Measurements from ENCODE around the gene SMTN.
A peak's percentile ranks its signal among the peaks of the same experiment; 100 is the strongest.
"Not testable (repeated sequence)": the region's sequence is repeated elsewhere in the genome, so short reads cannot be mapped to it uniquely, and the experiment has no call there.

The SMTN gene

DNA sequence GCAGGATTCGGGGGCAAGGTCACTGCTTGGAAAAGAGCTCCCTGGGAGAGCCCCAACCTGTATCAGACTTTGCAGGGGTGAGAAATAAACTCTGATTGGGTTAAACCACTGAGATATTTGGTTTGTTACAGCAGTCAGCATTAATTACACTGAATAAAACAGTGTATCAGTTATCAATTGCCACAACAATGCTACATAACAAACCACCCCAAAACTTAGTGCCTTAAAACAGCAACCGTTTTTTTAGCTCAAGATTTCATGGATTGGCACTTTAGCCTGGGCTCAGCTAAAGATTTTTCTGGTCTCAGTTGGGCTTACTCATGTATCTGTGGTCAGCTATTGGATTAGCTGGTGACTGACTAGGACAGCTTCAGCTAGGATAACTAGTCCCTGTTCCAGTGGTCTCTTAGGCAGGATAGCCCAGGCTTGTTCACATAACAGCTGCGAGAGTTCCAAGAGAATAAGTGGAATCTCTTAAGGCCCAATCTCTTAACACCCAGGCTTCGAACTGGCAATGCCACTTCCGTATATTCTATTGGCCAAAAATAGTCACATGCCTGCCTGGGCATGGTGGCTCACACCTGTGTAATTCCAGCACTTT, 7.5 kb upstream of the SMTN start:
- DNase-seq = not testable (repeated sequence)

DNA sequence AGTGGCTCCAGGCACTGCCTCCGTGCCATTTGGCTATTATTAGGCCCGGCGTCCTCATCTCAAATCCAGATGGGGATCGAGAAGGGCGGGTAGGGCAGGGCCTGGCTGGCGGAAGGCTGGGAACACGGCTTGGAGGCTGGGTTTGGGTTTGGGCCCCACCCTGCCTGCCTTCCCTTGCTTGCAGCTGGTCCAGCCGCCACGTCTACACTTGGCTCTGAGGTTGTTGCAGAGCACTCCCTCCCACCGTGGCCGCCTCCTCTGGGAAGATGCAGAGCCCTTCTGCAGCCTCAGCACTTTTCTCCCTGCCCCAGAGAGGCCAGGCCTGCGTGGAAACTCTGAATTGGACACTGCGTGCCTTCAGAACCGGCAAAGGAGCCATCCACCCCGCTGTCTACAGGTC, 5.2 kb upstream of the SMTN start:
- no peak for DNase-seq

DNA sequence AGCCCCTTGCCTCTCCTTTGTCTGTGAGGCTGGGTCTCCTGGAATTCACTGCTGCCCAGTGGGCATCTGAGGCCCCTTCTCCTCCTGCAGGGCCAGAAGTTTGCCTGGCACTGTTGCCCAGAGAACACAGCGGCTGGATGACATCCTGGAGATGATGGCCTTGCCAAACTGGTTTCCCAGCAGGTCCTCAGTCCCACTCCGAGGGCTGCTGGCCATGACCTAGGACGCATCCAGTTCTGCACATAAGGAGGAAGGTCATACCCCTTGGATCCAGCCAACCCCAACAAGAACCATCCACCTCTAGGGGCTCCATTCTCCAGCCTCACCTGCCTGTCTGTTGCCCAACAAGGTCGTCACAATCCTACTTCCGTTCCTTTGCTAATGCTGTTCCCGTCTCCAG, 3.4 kb upstream of the SMTN start:
- DNase-seq = no peak

DNA sequence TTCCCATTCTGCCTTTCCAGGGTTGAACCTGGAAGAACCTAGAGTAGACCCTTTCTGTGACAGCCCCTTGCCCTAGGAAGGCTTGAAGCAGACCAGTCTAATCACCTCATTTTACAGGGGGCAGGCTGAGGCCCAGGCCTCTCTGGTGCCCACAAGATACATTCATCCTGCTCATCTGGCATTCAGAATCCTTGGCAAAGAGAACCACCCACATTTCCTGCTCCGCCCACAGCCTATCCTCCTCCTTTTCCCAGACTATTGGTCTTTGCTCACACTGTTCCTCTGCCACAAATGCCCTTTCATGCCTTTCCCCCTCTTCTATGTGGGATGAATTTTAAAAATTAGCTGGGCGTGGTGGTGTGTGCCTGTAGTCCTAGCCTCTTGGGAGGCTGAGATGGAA, 2.7 kb upstream of the SMTN start:
- DNase-seq = not testable (repeated sequence)

DNA sequence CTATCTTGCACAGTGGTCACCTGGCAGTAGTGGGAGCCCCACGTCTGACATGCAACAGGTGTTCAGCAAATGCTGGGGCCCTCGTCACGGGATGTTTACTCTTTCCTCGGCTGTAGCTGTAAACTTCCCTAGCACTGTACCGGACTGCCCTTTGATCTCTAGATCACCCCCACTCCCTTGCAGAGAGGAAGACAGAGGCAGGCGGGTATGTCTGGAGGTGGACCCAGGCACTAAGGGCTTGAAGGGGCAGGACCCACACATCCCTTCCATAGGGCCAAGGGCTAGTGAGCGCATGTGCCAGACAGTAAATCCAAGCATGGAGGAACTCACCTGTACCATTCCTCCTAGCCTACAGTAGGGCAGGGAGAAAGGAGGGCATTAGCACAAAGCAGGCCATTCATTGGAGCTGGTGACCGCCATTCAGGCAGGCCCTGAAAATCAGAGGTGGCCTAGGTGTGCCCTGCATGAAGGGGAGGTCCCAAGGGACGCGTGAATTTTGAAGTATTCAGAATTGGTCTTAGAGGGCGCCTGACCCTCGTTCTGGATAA, 1.9 kb upstream of the SMTN start:
- no peak for DNase-seq

DNA sequence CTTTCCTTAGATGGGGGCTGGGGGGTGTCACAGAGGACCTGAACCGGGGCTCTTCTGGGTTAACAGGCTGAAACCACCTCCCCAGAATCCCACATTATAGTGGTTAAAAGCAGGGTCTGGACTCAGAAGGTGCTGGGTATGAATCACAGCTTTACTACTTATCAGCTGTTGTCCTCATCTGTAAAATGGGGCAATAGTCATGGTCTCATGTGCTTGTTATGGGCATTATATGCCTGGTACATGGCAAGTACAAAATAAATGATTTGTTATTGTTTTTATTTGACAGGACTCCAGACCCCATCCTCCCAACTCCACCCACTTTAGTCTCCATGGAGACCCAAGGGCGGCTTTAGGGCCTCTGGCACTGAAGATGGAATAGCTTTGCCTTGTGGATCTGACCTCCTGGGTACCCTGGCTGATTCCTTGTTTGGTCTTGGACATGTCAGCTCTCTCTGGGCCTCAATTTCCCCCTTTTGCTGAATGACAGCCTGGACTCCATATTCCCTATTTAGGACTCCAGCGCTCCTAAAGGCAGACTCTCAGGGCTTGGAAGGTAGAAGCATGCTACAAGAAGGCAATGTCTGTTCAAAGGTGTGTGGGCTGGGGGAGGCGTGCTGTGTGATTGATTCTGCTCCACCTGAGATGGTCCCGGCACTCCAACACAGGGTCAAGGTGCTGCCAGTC, 812 bp upstream of the SMTN start:
- no peak for DNase-seq

DNA sequence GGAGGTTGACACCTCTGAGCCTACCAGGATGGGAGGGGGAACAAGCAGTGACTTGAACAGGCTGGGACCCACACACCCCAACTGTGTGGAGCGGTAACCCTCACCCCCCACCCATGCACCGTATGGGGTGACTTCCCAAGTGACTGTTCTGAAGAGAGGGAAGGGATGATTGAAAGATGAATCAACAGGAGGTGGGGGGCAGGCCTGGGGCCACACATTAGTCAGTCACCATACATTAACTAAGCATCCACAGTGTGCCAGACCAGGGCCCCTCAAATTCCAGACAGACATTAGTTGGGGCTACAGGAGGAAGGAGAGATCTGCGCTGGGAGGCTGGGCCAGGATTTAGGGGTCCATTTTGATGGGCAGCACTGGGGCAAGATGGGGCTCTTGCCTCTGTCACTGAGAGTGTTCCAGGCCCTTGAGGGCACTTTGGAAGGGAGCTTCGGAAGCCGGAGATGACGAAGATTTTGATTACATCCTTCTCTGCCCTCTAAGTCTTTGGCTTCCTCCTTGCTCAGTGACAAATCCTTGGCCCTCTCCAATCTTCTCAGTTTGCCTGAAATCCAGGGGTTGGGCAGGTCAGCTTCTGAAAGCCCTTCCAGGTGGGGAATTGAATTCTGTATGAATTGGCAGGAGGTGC, 966 bp downstream of the SMTN start:
- no peak for DNase-seq

DNA sequence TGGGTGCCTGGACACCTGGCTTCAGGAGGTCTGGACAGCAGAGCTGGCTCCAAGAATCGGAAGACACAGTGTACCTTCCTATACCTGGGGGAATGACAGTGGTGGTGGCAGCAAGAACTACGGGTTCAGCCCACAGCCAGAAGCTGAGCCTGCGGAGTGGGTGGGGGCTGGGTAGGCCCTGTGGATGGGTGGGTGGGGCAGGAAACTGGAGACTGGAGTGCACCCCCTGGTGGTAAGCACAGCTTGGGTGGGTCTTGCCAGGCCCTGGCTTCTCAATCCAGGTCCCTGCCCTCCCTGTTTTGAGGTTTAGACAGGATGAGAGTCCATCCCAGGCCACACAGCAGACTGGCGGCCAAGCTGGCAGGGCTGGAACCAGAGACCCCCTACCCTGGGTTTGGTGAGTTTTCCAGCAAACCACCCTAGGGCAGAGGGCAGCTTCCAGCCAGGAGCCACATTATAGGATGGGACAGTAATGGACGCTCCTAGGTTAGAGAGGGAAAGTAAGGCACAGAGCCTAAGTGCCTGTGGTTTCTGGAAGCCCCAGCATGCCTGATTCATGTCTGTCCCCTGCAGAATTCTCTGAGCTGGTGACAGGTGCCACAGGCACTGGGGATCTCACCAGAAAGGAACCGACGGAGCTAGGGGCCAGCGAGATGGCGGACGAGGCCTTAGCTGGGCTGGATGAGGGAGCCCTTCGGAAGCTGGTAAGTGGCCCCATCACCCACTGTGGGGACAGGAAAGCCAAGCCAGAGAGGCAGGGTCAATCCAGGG, 1.7 kb downstream of the SMTN start:
- DNase-seq = no peak

DNA sequence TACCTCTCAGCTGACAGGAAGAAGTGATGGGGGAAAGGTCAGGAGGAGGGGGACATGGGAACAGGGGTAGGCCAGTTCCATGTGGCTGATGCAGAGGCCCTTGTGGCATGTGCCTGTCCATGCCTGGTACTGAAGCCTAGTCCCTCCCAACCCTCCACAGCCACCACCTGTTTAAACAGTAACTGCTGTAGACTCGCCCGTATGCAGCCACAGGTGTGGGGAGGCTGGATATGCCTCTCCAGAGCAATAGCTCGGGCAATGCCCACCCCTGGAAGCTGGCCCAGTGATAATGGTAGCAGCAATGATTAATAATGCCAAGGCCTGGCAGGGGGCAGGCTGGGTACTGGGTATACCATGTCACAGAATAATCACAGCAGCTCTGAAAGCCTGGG, 2.3 kb downstream of the SMTN start:
- DNase-seq = no peak

DNA sequence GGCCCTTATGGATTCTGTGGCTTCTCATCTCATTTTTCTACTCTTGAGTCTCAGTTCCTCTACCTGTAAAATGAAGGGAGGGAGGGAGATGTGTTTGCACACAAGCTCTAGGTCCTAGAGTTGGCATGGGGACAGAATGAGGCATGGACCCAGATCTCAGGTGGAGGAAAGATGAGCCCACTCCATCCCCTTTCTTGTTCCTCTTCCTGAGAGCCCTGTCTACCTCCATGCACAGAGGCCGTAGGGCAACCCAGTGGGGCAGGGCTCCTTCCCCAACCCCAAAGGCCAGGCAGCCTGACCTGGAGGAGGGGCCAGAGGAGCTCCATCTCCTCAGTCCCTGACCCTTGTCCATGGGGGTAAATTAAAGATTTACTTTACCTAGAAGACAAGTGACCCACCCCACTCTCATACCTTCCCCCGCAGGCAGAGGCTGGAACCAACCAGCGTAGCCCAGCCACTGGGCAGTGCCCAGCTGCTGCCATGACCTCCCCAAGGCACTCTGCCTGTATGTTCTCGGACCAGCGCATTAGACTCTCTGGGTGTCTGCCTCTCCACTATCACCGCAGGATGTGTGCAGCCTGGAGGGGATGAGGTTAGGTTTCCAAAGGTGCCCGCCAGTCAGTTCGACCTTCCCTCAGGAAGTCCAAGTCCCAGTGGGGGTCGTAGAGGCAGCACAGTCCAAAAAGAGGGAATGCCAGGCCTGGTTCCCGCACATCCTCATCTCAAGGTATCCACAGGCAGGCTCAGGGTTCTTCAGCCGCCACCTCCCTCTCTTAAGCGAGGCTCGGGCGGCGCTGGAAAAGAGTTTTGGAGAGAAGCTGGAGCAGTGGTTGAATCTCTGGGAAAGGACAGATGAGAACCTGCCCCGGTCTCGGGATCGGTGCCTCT, 3.0 kb downstream of the SMTN start:
- no peak for DNase-seq

DNA sequence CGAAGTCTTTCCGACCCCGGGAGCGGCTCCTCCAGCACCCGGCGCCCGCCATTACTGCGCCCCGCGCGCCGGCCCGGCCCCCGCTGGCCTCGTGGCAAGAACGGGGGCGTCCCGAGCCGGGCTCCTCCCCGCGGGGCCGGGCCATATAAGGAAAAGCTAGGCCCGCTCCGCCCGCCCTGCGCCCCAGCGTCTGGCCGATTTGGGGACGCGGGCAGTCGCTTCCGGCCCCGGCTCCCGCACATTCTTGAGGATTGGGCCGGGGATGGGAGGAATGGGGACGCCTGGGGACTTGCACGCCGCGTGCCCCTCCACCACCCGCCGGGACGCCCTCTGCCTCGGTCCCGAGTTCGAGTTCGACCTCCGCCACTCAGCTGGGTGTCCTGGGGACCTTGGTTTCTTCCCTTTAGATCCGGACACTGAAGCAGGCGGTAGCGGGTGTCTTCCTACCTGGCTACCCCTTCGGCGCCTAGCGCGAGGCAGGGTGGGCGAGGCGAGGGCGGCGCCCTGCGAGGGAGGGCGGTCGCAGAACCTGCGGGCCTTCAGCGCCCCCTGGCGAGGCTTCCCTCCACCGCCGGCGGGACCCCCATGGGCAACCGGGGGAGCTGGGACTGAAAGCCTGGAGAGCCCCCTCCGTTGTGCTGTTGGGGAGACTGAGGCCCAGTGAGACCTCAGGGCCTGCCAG, 3.8 kb downstream of the SMTN start:
- peak; percentile 63 for DNase-seq

DNA sequence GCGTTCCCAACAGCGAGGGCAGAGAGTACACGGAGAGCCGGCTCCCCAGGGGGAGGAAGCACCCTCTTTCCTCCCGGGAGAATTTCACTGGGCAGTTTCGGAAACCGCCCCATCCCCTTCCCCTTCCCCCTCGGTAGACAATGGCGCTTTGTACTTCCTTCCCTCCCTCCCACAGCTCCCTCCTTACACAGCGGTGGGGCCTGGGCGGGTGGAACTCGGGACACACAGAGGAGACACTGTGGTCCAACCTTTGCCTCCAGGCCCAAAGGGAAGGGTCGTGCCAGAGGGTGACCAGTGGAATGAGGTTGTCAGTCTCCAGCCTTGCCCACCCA, 4.3 kb downstream of the SMTN start:
- DNase-seq = no peak

DNA sequence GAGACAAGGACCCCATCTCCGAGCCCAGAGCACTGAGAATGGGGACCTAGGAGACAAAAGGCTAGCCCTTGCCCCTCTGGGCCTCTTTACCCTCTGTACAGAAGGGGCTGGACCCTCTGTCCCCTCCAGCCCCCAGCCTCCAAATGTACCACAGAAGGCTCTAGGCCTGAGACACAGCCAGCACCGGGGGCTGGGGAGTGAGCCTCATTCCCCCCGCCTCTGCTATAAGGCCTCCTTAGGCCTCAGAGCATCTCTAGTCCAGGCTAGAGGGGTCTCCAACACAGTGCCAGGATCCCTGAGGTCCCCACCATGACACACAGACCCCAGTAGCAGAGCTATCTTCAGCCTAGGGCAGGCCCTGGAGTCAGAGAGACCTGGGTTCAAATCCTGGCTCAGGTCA, 4.8 kb downstream of the SMTN start:
- no peak for DNase-seq

DNA sequence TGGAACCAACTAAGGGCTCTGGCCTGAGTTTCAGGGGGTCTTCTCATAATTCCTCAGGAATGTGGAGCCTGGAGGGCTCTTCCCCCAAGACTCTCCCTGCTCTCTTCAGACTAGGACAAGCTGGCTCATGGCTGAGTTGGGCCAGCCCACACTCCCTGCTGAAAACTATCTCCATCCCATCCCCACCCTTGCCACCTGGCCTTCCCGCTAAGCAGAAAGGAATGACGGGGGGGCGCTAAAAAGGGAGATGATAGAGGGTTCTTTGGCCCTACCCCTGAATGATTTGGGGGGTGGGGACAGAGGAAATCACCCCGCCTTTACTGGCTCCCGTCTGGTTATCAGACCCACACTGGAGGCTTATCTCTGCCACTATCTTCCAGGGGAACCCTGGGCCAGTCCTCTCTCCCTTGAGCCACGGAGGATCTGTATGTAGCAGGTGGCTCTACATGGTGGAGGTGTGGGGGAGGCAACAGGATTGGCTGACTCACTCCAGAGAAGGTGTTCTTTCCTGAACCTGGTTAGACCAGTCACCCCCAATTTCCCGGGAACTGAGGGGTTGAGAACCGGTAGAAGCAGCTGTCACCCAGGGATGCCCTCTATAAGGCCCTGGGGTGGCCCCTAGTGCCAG, 5.7 kb downstream of the SMTN start:
- peak; percentile 30 for DNase-seq

DNA sequence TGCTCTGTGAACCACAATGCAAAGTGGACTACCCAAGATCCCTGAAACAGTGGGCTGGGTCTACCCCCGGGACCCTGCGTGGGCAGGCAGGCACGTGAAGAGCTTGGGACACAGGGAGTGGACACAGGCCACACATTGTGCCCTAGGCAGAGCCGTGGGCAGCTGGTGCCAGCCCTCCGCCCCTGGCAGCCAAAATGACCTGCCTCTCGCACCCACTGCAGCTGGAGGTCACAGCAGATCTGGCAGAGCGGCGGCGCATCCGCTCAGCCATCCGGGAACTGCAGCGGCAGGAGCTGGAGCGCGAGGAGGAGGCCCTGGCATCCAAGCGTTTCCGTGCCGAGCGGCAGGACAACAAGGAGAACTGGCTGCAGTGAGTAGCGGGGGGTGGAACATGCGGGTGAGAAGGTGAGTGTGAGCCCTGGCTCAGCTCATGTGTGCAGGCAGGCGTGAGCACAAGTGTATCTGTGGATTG, 6.7 kb downstream of the SMTN start:
- DNase-seq = no peak

DNA sequence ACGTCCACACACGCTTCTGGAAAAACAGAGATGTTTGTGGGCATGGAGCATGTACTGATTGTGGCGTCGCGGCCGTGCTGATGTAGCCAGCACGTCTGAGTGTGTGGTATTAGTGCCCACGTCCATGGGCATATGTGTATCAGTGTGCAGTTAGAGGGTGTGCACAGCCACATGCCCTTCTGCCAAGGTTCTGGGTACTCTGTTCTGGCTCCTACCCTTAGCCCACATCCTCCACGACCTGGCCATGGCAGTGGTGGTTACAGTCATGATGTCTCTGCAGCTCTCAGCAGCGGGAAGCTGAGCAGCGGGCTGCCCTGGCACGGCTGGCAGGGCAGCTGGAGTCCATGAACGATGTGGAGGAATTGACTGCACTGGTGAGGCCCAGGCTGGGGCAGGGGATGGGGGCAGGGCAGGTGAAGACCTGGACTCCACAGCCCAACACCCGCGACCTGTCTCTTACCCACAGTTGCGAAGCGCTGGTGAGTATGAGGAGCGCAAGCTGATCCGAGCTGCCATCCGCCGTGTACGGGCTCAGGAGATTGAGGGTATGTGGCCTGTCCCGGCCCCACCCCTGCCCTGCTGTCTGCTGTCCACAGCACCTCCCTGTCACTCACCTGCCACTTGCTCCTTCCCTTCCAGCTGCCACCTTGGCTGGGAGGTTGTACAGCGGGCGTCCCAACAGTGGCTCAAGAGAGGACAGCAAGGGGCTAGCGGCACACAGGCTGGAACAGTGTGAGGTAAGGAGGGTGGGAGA, 7.3 kb downstream of the SMTN start:
- DNase-seq = no peak

DNA sequence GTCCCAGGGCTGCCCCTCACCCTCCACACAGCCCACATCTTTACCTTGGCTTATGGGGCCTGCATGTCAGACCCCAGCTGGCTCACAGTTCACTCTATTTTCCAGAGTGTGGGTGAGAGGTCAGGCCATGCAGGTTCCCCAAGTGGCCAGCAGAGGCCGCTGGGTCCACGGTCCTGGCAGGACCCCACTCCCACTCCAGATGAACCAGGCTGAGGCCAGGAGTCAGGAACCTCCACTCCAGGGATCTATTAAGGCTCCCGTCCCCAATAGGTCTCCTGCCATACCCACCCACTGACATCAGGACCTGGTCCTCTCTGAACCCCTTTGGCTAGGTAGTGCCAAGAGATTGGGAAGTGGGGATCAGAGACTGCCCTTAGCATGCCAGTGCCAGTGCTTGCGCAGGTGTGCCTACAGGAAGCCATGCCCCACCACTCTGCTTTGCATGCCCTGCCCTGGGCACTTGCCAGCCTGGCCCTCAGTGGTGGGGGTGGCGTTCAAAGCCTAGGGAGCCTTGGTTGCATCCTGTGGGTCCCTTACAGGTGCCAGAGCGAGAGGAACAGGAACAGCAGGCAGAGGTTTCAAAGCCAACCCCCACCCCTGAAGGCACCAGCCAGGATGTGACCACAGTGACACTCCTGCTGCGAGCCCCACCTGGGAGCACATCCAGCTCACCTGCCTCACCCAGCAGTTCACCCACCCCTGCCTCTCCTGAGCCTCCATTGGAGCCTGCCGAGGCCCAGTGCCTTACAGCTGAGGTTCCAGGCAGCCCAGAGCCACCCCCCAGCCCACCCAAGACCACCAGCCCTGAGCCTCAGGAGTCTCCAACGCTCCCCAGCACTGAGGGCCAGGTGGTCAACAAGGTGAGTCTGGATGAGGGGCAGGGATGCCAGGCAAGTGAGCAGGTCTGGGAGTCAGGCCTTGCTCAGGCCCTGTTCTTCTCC, 8.3 kb downstream of the SMTN start:
- no peak for DNase-seq

DNA sequence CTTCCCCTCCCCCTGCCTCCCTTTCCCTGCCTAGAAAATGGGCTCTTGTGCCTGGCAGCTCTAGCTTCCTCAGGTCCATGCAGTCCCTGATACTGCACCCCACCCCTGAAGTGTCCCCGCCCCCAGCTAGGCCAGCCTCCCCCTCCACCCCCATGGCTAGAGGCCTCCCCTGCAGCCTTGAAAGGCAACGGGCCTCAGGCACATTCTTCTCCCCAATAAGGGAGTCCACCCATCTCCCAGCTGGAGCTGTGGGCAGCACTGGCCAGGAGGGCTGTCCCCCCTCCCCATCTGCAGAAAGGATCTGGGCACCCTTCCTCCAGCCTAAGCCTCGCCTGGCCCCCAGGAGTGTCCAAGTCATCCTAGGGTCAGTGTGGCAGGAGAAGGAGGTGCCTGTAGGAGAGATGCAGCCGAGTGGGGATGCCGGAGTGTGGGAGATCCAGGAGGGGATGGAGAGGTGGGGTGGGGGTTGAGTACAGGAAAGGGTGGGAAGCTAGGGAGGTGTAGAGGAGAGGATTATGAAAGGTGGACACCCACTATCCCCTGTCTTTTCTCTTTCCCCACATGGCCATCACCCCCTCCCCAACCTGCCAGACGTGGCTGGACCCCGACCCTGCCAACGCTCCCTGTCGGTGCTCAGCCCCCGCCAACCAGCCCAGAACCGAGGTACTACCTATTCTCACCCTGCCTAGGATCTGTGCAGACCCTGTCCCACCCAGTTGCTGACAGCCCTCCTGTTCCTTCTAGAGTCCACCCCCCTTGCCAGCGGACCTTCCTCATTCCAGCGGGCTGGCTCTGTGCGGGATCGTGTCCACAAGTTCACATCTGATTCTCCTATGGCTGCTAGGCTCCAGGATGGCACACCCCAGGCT, 9.3 kb downstream of the SMTN start:
- DNase-seq = no peak

Data from NCI-H226 (cell line).